NCI-H226 (cell line): ENCODE data around the gene ARID1B.

ENCODE experiments used
- DNase-seq: peaks from one replicate; pipeline ENCODE4 v3.0.0-alpha.2; 2015

The ARID1B gene

DNA sequence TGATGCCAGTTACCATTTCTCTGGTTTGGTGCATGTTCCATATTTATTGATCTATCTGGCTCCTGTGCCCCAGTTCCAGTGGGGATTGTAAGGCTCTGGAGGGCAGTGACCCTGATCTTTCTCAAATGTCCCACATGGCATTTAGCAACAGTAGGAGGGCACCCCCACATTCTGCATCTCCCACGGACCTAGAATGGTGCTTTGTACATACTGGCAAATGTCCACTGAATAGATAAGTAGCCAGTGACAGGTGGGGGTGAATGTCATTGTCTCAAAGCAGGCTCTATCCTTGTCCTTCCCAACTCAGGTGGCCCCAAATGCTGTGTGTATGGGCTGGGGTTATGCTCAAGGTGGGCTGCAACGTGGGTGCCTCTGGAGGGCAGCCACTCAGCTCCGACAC, 462.0 kb downstream of the ARID1B start:
- DNase-seq: no peak

DNA sequence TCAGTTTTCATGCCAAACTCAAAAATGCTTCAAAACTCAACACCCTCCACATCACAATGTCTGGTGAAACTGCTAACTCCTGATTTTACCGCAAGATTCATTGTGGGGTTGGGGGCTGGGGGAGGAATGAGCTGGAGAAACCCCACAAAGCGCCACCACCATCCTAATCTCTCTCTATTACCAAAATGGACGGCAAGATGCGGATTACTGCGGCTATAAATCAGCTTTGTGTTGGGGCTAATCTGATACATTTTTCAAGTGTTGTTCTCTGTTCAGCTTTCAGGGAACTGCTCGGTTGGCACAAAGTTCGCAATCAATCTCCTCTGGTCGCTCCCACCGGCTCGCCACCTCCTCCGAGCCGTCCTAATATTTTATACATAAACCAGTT, 462.5 kb downstream of the ARID1B start:
- DNase-seq: no peak

DNA sequence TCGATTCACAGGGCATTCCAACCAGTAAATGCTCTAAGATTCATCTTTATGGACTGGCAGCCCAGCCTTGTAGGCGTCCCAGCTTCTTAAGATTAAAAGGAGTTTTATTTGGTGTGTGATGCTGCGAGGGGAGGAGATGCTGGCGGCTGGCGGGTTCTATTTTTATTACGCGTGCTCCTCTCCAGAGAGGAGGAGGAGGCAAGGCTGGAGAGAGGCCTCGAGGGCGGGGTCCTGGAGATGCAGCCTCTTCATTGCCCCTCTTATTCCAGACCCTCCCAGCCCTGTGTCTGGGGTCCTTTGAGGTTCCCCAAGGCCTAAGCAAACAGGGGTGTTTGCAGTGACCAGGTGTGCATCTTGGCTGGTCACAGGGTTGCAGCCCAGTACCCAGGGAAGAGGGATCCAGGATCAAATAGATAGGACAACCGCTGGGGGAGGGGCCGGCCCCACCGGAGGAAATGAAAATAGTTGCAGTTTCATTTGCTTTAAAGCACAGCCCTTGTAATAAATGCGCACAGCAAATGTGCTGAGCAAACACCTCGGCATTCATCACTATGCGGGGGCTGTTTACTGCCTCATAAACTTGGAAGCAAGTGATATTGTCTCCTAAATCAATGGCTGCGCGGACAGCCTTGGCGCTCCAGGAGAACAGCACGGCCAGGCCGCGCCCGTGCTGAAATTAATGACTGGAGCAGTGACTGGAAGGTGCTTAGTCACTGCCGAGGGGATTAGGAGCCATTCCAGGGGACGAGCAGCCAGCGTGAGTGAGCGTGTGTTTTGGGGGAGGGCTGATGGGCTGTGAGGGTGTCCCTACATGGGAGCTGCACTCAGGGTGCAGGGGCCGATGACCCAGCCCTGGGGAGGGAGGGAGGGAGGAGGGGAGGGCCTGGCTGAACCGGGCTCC, 463.1 kb downstream of the ARID1B start:
- DNase-seq: no peak

GRCh38 chr6:157240960-157241311, 463.8 kb downstream of the ARID1B start:
- DNase-seq: no peak

DNA sequence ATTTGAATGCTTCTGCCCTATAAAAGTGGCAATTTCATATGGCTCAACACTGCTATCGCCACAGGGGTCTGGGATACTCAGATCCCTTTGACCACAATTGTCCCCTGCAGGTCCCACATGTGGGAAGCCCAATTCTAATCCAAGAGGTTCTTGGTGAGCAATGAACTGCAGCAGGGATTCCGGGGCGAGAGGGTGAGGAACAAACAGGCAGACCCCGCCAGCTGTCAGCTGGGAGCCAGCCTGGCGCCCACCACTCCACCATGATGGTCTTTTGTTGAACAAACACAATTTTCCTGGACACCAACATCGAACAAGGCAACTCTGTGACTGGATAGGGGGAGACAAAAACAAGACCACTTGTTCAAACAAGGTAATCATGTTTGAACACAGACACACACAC, 465.6 kb downstream of the ARID1B start:
- no peak for DNase-seq

GRCh38 chr6:157244175-157244574, 467.0 kb downstream of the ARID1B start:
- DNase-seq: peak; percentile 47

- DNase-seq: no peak
Measured at GRCh38 chr6:157244780-157245179, 467.6 kb downstream of the ARID1B start.

DNA sequence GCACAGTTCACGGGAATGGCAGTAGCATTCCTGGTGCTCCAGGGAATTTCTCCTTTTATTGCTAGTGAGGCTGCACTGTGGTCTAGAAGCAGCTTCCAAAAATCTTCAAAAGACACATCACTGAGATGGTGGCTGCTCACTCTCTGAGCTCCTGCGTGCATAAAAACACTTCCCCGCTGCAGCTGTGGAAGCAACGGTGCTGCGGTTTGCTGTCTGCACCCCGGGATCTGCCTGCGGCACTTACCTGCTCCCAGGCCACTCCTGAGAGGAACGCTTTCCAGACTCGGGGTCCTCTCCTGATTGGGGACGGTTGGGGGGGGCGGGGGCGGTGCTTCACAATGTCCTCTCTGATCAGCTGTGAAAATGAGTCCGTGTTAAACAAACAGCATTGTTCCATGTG, 468.3 kb downstream of the ARID1B start:
- DNase-seq: no peak

- DNase-seq: no peak
Measured at GRCh38 chr6:157246048-157246630, 469.0 kb downstream of the ARID1B start.

DNA sequence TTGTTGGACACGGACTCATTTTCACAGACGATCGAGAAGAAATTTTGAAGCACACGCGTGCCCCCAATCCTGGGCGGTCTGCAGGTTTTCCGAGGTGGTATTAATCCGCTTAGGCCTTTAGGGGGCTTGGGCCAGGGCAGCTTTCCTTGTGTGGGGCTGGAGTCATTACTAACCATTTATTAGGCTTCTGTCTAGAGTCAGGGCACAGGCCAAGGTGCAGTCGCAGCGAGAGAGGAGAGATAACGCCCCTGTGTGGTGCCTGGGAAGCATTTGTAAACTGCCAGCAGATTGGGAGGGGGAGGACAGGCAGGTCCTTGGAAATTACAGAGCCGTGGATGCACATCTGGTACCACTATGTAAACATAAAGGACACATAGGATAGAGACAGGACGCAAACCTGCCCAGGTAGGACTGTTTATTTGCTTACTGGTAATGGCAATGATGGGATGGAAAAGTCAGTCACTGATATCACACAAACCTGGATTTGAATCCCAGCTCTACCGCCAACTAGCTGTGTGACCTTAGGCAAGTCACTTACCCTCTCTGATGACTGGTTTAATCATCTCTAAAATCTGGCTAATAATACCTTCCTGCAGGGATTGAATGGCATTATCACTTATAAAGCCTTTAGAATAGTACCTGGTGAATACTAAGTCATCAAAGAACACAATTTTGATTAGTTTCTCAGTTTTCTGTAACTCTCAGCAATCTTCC, 469.8 kb downstream of the ARID1B start:
- no peak for DNase-seq

DNA sequence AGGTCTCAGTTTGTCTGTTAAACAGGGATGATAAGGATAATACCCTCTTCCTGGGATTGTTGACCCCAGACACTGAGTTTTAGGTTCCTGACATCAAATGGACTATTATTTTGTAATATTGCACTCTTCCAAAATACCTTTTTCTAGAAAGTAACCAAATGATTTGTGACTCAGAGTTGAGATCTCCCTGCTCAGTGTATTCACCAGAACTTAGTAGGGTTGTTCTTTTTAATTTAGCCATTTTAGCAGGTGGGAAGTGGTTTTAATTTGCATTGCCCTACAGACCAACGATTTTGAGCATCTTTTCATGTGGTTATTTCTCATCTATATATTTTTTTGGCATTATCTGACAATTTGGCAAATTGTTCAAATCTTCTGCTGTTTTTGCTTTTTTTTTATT, 471.1 kb downstream of the ARID1B start:
- no peak for DNase-seq

DNA sequence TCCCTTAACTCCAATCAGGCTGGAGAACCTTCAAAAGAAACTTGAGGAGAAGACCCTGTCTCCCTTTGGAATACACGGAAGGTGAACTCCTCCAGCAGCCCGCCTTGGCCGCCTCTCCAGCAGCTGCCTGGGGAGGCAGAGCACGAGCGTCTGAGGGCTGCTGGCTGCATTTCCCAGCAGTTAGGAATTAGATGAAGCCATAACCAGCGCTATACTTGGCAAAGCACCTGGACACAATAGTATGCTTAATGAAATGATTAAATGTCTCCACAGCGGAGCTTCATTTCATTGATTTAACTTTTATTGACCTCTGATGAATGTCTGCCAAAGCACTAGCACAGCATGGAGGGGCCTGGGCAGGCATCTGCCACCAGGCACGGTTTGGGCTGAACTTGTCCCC, 472.6 kb downstream of the ARID1B start:
- no peak for DNase-seq

DNA sequence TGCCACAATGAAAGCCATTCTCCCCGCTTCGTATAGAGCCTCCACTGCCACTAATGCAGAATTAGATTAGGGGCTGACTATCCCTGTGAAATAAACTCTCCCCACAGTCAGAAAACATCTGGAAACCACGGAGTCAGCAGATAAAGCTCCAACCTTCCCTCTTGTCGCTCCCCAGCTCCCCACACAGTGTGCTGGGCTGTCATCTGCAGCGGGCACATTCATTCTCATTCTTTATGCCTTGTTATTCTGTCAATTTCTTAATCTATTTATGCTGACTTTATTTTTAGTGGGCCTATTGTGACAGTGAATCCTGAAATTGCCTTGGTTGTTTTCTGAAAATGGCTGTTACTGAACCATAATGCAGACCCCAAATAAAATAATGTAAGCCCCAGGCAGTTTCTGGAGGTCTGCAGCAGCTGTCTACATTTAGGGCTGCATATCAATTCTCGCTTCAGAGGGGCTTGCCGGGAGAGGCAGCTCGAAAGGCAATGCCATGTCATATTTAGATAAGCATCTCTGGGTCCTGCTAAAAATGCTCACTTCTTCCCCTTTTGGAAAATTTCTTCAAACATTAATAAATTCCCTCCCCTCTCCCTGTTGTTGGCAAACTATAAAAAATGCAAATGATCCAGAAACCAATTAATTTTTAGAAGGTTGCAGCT, 474.5 kb downstream of the ARID1B start:
- no peak for DNase-seq

- no peak for DNase-seq
Measured at GRCh38 chr6:157253017-157253416, 475.8 kb downstream of the ARID1B start.

GRCh38 chr6:157253699-157254098, 476.5 kb downstream of the ARID1B start:
- no peak for DNase-seq

DNA sequence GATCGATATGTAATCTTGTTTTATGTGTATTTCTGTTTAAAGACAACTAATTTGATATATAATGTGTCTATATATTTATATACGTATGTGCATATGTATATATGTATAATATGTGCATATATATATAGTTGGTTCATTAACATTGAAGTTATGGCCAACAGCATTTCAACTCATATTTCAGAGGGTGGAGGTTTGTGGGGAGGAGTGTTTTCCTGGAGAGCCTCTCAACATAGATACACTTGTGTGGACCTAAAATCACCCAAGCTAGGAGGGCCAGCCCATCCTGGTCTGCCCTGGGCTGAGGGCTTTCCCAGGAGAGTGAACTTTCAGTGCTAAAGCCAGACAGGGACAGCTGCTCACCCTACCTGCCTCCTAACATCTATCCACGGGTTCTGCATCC, 477.4 kb downstream of the ARID1B start:
- DNase-seq: no peak

DNA sequence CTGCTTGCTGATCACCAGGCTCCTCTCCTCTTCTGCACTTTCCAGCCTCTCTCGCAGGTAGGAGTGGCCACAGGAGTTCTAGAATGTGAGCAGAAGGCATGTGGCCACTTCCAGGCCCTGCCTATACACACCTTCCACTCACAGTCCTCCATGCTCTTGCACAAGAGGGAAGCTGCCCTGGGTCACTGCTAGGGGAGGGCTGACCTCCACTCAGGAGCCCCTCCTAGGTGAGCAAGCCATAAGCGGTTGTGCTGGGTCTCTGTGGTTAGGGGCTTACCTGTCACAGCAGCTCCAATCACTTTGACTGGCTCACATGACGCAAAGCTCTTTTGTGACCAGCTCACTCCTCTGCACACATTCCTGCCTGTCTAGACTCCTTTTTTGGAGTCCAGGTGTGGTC, 477.9 kb downstream of the ARID1B start:
- no peak for DNase-seq

- DNase-seq: no peak
Measured at GRCh38 chr6:157258878-157259277, 481.7 kb downstream of the ARID1B start.

DNA sequence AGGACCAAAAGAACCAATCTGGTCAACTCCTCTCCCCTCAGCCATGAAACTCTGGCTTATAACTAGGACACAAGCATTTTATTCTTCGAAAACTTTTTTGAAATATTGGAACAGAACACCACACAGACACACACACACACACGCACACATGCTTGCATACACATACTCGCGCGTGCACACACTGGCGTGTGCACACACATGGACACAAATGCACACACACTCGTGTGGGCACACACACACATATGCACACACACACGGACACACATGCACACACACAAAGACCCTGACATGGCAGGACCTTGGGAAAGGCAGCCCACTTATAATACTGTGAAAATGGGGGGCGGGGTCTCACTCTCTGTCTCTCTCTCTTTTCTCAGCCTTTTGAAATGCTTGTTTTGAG, 482.3 kb downstream of the ARID1B start:
- DNase-seq: no peak
